Activated naive CD4-positive, alpha-beta T cell treated with anti-CD3 and anti-CD28 coated beads, Interleukin-2, amount 10 ng/mL, durations not matched to agents 7 days and 5 days (primary cell): Measurements from ENCODE around the gene MRS2.

Experiments used
- CTCF ChIA-PET: fragments of 350-600 bp; sonication (Branson Sonifier 250); formaldehyde crosslinking; loops from one replicate; lab custom pipeline; 2021; ENCODE audit warnings: antibody characterized with exemption; lab: Charles Lee
- DNase-seq: peaks from one replicate; pipeline ENCODE4 v3.0.0-alpha.2; 2020
- H3K27ac Mint-ChIP-seq: one replicate; pipeline ENCODE4 v1.8.0; 2021; ENCODE audit warnings: mild to moderate bottlenecking, moderate library complexity, mixed read lengths
- H3K27me3 Mint-ChIP-seq: one replicate; pipeline ENCODE4 v1.8.0; 2021; ENCODE audit warnings: mild to moderate bottlenecking, mixed read lengths
- H3K36me3 Mint-ChIP-seq: one replicate; pipeline ENCODE4 v1.8.0; 2021; ENCODE audit warnings: mixed read lengths
- H3K4me1 Mint-ChIP-seq: one replicate; pipeline ENCODE4 v1.8.0; 2021; ENCODE audit warnings: mixed read lengths
- H3K4me3 Mint-ChIP-seq: one replicate; pipeline ENCODE4 v1.8.0; 2021; ENCODE audit warnings: mild to moderate bottlenecking, moderate library complexity, mixed read lengths
- H3K9me3 Mint-ChIP-seq: one replicate; pipeline ENCODE4 v1.8.0; 2021; ENCODE audit warnings: mixed read lengths

The MRS2 gene

DNA sequence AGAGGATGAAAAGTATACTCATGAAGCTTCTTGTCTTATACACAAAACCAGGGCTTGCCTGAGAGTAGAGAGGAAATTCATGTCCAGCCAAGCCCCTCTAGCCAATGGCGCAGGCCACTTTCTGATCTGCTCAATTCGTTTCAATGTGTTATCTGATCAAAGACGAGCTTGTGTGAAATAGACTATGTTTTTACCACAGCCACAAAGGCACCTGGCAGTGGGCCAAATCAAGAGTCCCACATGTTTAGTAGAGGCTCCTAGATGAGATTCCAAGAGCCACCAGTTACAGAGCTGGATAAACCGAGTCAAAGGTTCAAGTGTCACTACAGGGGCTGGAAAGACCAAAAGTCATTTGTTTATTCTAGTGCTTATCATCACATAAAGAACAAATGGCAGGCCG lies 51.7 kb downstream of the MRS2 start:
- CTCF ChIA-PET: no interaction called here
- Mint-ChIP-seq H3K4me1 (no peaks in the 10 kb centered on the region), H3K27ac (no peak overlapping the region), H3K9me3 (no peaks in the 10 kb centered on the region), H3K36me3 (no peaks in the 10 kb centered on the region), H3K4me3 (no peak overlapping the region), H3K27me3 (no peaks in the 10 kb centered on the region)
- no peak for DNase-seq

DNA sequence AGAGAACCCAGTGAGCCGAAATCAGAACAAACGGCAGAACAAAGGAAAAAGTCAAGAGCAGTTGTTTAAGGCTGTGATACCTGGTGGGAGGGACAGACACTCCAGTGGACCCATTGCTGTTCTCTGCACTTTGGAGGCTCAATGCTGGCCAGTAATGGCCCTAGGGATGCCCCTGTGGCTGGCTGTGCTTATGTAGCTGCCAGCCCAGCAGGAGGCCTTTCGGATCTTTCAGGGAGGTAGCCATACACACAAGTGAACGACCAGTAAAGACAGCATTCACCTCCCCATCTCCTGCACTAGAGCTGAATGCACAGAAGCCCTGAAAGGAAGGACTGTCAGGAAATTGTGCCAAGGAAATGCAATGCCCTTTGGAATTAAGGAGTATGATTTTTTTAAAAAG lies 52.3 kb downstream of the MRS2 start:
- Mint-ChIP-seq H3K4me1 (no peaks in the 10 kb centered on the region), H3K36me3 (no peaks in the 10 kb centered on the region), H3K27me3 (no peaks in the 10 kb centered on the region), H3K27ac (no peak overlapping the region), H3K9me3 (no peaks in the 10 kb centered on the region), H3K4me3 (no peak overlapping the region)
- DNase-seq: no peak
- CTCF ChIA-PET: no interaction called here

DNA sequence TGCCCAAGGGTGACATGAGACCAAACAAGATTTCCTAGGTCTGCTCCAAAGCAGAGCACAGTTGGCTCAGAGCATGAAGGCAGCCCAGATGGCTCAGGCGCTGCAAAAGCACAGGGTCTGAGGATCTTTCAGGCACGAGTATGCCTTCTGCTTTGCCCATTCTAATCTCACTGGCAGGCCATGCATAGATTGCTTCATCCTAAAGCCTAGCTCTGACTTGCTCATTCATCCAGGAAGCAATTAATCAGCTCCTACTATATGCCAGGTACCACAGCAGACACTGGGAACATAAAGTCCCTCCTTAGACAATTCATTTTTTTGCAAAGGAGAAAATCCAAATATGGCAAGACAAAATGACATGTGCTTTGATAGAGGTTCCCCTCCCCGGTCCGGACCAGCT lies 55.4 kb downstream of the MRS2 start:
- no peak overlapping the region for H3K4me3 Mint-ChIP-seq
- CTCF ChIA-PET: no interaction called here
- H3K27me3 Mint-ChIP-seq: no peaks in the 10 kb centered on the region
- H3K27ac Mint-ChIP-seq: no peak overlapping the region
- no peaks in the 10 kb centered on the region for H3K4me1 Mint-ChIP-seq
- DNase-seq: no peak
- no peaks in the 10 kb centered on the region for H3K9me3 Mint-ChIP-seq
- no peaks in the 10 kb centered on the region for H3K36me3 Mint-ChIP-seq

DNA sequence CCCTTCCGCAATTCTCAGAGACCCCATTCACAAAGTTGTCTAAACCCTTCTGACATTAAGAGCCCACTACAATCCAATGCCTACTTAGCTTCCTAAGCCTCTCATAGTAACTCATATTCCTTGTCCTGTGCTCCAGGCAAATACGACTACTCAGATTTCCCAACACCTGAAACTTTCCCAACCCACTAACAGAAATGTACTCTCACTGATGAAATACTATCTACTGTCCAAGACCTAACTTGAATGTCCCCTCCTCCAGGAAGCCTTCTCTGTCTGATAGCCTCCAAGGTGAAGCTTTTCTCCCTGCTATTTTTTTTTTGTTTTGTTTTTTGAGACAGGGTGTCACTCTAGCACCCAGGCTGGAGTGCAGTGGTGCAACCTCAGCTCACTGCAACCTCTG lies 56.2 kb downstream of the MRS2 start:
- no peak overlapping the region for H3K27ac Mint-ChIP-seq
- CTCF ChIA-PET: no interaction called here
- no peaks in the 10 kb centered on the region for H3K27me3 Mint-ChIP-seq
- no peaks in the 10 kb centered on the region for H3K36me3 Mint-ChIP-seq
- H3K4me1 Mint-ChIP-seq: no peaks in the 10 kb centered on the region
- no peak overlapping the region for H3K4me3 Mint-ChIP-seq
- H3K9me3 Mint-ChIP-seq: no peaks in the 10 kb centered on the region
- DNase-seq: no peak

DNA sequence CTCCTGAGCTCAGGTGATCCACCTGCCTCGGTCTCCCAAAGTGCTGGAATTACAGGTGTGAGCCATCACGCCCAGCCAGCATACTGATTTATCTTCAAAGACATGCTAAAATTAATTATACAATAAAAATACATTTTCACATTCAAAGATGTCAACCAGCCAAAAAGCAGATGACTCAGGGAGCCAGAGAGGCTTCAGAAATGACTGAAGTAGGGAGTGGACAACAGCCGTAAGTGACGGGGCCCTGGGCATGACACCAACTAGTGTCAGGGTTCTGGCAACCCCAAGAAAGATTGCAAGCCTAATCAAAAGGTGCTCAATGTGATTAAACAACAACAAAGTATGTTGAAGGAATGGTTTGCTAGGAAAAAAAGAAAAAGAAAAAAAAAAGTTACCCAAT lies 58.2 kb downstream of the MRS2 start:
- no peak overlapping the region for H3K4me3 Mint-ChIP-seq
- H3K36me3 Mint-ChIP-seq: no peaks in the 10 kb centered on the region
- CTCF ChIA-PET: no interaction called here
- H3K27ac Mint-ChIP-seq: no peak overlapping the region
- H3K27me3 Mint-ChIP-seq: peaks cover 3% of the 10 kb centered on the region
- no peaks in the 10 kb centered on the region for H3K9me3 Mint-ChIP-seq
- no peak for DNase-seq
- H3K4me1 Mint-ChIP-seq: no peaks in the 10 kb centered on the region

DNA sequence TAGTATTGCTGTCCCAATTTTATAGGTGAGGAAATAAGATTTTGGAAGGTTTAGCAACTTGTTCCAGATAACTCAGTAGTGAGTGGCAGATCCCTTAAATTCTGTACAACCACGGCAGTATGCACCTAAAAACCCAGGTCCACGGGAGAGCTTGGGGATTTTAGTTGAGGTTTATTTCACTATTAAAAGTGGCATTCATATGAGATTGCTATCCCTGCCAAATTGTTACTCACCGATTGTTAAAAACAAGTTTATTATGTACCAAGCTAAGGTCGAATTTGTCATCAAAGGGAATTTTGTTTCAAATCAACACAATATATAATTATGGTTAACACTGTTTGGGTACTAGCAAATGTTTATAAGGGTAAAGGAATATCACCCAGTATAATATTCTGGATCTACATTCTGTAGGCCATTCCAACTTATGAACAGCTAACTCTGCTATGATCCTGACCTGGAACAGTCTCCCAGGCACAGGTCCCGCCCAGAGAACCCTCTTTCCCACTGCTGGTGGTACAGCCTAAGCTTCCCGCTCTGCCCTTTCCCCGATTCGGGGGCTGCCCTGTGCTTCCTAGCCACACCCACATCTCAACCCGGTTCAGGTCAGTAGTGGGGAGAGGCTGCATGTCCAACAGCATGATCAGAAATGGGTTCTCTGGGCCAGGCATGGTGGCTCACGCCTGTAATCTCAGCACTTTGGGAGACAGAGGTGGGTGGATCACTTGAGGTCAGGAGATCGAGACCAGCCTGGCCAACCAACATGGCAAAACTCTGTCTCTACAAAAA lies 61.7 kb downstream of the MRS2 start:
- Mint-ChIP-seq H3K36me3 (no peaks in the 10 kb centered on the region), H3K27ac (no peak overlapping the region), H3K4me1 (no peaks in the 10 kb centered on the region), H3K9me3 (no peaks in the 10 kb centered on the region), H3K4me3 (no peak overlapping the region), H3K27me3 (peaks cover 3% of the 10 kb centered on the region)
- CTCF ChIA-PET: no interaction called here
- DNase-seq: no peak

DNA sequence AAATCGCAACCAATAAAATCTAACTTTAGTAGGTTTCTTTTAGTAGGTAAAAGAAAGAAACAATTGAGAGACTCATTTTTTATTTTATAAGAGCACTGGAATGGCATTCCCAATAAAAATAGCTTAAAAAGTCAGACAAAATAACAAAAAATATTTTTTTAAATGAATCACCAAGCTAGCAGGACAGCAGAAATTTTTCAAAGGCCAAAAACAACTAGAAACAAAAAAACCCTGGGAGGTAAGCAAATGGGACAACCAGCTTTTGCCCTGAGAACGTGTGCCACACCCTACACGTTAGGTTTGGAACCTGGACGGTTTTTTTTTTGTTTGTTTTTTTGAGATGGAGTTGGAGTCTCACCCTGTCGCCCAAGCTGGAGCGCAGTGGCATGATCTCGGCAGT lies 67.1 kb downstream of the MRS2 start:
- Mint-ChIP-seq H3K36me3 (no peaks in the 10 kb centered on the region), H3K4me1 (no peaks in the 10 kb centered on the region), H3K4me3 (no peak overlapping the region), H3K27ac (no peak overlapping the region), H3K27me3 (peaks cover under 1% of the 10 kb centered on the region), H3K9me3 (no peaks in the 10 kb centered on the region)
- CTCF ChIA-PET: no interaction called here
- no peak for DNase-seq

DNA sequence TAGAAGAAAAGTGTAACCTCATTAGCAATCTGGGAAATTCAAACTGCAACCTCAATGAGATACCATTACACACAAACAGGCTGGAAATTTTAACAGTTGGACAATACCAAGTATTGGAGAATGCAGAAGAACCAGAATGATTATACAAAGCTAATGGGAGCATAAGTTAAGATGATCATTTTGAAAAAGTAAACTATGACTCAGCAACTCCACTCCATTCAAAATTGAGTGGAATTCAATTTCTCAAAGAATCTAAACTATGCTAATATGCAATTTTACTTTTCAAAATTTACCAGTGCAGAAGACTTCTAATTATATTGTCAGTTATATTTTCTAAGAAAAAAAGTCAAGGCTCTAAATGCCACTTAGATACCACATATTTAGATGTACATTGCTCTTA lies 69.4 kb downstream of the MRS2 start:
- DNase-seq: no peak
- H3K9me3 Mint-ChIP-seq: no peaks in the 10 kb centered on the region
- no peak overlapping the region for H3K27ac Mint-ChIP-seq
- no peaks in the 10 kb centered on the region for H3K4me1 Mint-ChIP-seq
- H3K36me3 Mint-ChIP-seq: no peaks in the 10 kb centered on the region
- no peak overlapping the region for H3K4me3 Mint-ChIP-seq
- no peaks in the 10 kb centered on the region for H3K27me3 Mint-ChIP-seq
- CTCF ChIA-PET: no interaction called here
